ENCODE measurements around the gene NPW. TPM values are rescaled to one million over a fixed set of nuclear protein-coding genes. Genes with fewer than 3 reads are reported as not detected.

The NPW gene
- total and polyA plus RNA-seq, 8 donors = 0.43 to 2.7 (median 0.82) TPM

- DNase-seq (peak in 2 of 6 donors; percentile 25 to 69), FAIRE-seq (no peak), ATAC-seq (no peak)
- 89 to 91% methylated on average over 29 of the region's 29 CpGs for WGBS, 2 donors
- H3K9me3 ChIP-seq = no peaks in the 10 kb centered on the region
- no peak for TF ChIP-seq CTCF (IDR thresholded peaks at IDR 0.05)
- no peak overlapping the region for H3K27ac ChIP-seq
- intact Hi-C loops (cut with DNase I) = no loop called here
- H3K36me3 ChIP-seq = no peaks in the 10 kb centered on the region
- H3K4me1 ChIP-seq = no peaks in the 10 kb centered on the region
- H3K4me3 ChIP-seq = no peak overlapping the region
- no peaks in the 10 kb centered on the region for H3K27me3 ChIP-seq
These were observed 18.2 kb downstream of the NPW start for GRCh38 chr16:2037647-2038381.

- ATAC-seq (no peak), FAIRE-seq (no peak), DNase-seq (peak in 2 of 6 donors; percentile 40 to 79)
- no peaks in the 10 kb centered on the region for H3K9me3 ChIP-seq
- H3K27ac ChIP-seq = peak overlapping the region in 3 of 4 donors; percentile 19 to 39 (median 38)
- intact Hi-C loops (cut with DNase I) = no loop called here
- no peaks in the 10 kb centered on the region for H3K36me3 ChIP-seq
- no peaks in the 10 kb centered on the region for H3K4me1 ChIP-seq
- TF ChIP-seq CTCF (IDR thresholded peaks at IDR 0.05) = no peak
- WGBS, 2 donors = 82 to 84% methylated on average over 40 to 41 of the region's 41 CpGs
- H3K27me3 ChIP-seq = no peaks in the 10 kb centered on the region
- no peak overlapping the region for H3K4me3 ChIP-seq
These were observed 19.0 kb downstream of the NPW start for GRCh38 chr16:2038382-2039231.

- H3K4me1 ChIP-seq = no peaks in the 10 kb centered on the region
These were observed 19.9 kb downstream of the NPW start for GRCh38 chr16:2039274-2040031.

More at GRCh38 chr16:2039274-2040031, 19.9 kb downstream of the NPW start:
- intact Hi-C loops (cut with DNase I) = no loop called here
- peak; percentile 26 to 56 (median 42) for ATAC-seq
- peak in 2 of 6 donors; percentile 45 to 81 for DNase-seq
- Histone ChIP-seq H3K27ac (peak overlapping the region in 2 of 4 donors; percentile 19 to 39), H3K27me3 (no peaks in the 10 kb centered on the region), H3K9me3 (no peaks in the 10 kb centered on the region), H3K4me3 (no peak overlapping the region), H3K36me3 (no peaks in the 10 kb centered on the region)
- 75% methylated on average over 25 to 29 of the region's 29 CpGs for WGBS, 2 donors
- FAIRE-seq = no peak
- TF ChIP-seq CTCF (IDR thresholded peaks at IDR 0.05) = no peak
